SK-N-SH treated with all-trans-retinoic acid at 6 μM for 48 hours (cell line): ENCODE measurements around the gene CLCF1.

Experiments used
- ARNTL ChIP-seq: fragments of 450-650 bp; formaldehyde crosslinking; IDR thresholded peaks from 2 replicates; pipeline ENCODE4 v1.5.0; 2020; ENCODE audit warnings: low read depth, mild to moderate bottlenecking, moderate library complexity, borderline replicate concordance
- ISL1 ChIP-seq: fragments of 250-450 bp; sonication (Bioruptor Pico); IDR thresholded peaks from 2 replicates; pipeline ENCODE4 v2.1.2; 2022; ENCODE audit warnings: mild to moderate bottlenecking, moderate library complexity
- PATZ1 ChIP-seq: fragments of 250-450 bp; sonication (Bioruptor Pico); IDR thresholded peaks from 2 replicates; pipeline ENCODE4 v1.8.0; 2020; ENCODE audit warnings: mild to moderate bottlenecking, moderate library complexity, borderline replicate concordance
- ZFP3 ChIP-seq: fragments of 250-450 bp; sonication (Bioruptor Pico); IDR thresholded peaks from 2 replicates; pipeline ENCODE4 v1.5.0; 2020; ENCODE audit warnings: mild to moderate bottlenecking, moderate library complexity
- ZNF8 ChIP-seq: fragments of 450-650 bp; formaldehyde crosslinking; IDR thresholded peaks from 2 replicates; pipeline ENCODE4 v1.5.0; 2020; ENCODE audit warnings: mild to moderate bottlenecking, moderate library complexity

GRCh38 chr11:67397536-67397935, 24.1 kb upstream of the CLCF1 start:
- no peak for TF ChIP-seq ISL1 (CRISPR knock-in tag)
- TF ChIP-seq ZFP3 (CRISPR knock-in tag): no peak
- TF ChIP-seq ARNTL (CRISPR knock-in tag): no peak
- no peak for TF ChIP-seq PATZ1 (CRISPR knock-in tag)
- no peak for TF ChIP-seq ZNF8
